ENCODE results near the gene PTGIS. TPM values are rescaled to one million over a fixed set of nuclear protein-coding genes. Genes with fewer than 3 reads are reported as not detected.

The PTGIS gene
- total RNA-seq, 1 experiment from 2014 or later, result 20.0 TPM

GRCh38 chr20:49497398-49497669, 70.6 kb downstream of the PTGIS start:
- Histone ChIP-seq H3K4me1 (ENCODE audit: insufficient read depth, low read length) (no peaks in the 10 kb centered on the region; the same call in 1 of the 2 replicates), H3K23ac (ENCODE audit: insufficient read length, low read depth, low read length) (no peak overlapping the region), H3K4me2 (ENCODE audit: insufficient read depth, insufficient read length, low read length) (no peak overlapping the region), H3K14ac (ENCODE audit: insufficient read depth, low read length) (0 out of 2 replicates have a peak overlapping the region, but pooled peaks have one; percentile 41), H2BK15ac (ENCODE audit: low read depth, low read length) (no peak overlapping the region), H4K8ac (replicated peaks; ENCODE audit: insufficient read length, low read depth, low read length) (no peak overlapping the region), H2BK12ac (ENCODE audit: insufficient read length, low read depth, low read length) (no peak overlapping the region), H3K79me2 (ENCODE audit: insufficient read depth, low read length) (no peaks in the 10 kb centered on the region), H3K9ac (ENCODE audit: extremely low read depth, insufficient read length, low read length) (no peak overlapping the region), H2BK120ac (ENCODE audit: low read depth, low read length, poor library complexity, severe bottlenecking) (no peak overlapping the region), H2AFZ (ENCODE audit: low read length) (no peak overlapping the region), H3K18ac (ENCODE audit: insufficient read length, low read depth, low read length) (no peak overlapping the region), H3T11ph (ENCODE audit: low read length) (no peak overlapping the region), H2BK20ac (ENCODE audit: low read depth, low read length, poor library complexity, severe bottlenecking) (no peak overlapping the region), H3K27ac (ENCODE audit: insufficient read length, low read depth, low read length) (no peak overlapping the region), H2AK5ac (ENCODE audit: insufficient read length, low read length) (no peak overlapping the region), H3K79me1 (ENCODE audit: insufficient read depth, low read depth, low read length, poor library complexity, severe bottlenecking) (no peaks in the 10 kb centered on the region), H2BK5ac (ENCODE audit: insufficient read length, low read length) (no peak overlapping the region), H4K91ac (ENCODE audit: insufficient read length, low read depth, low read length) (no peak overlapping the region), H3K4ac (ENCODE audit: low read depth, low read length) (no peak overlapping the region), H4K5ac (ENCODE audit: insufficient read length, low read depth, low read length) (no peak overlapping the region), H3K23me2 (ENCODE audit: insufficient read length, low read depth, low read length, poor library complexity, severe bottlenecking) (no peaks in the 10 kb centered on the region), H4K20me1 (ENCODE audit: control insufficient read depth, insufficient read depth, insufficient read length) (no peaks in the 10 kb centered on the region), H3K27me3 (ENCODE audit: insufficient read depth, low read length) (no peaks in the 10 kb centered on the region), H3K9me3 (ENCODE audit: control insufficient read depth, low read depth, low read length) (no peaks in the 10 kb centered on the region), H3K56ac (ENCODE audit: insufficient read length, low read depth, low read length) (no peak overlapping the region)
- H3K36me3 Mint-ChIP-seq (ENCODE audit: insufficient read depth in 1 of 3, low read depth in 3 of 3), result peaks cover 0 to 4% (median 0%) of the 10 kb centered on the region in 3 experiments; a peak in 1 of 7 replicates
- peaks cover 0 to 3% of the 10 kb centered on the region in 2 experiments; a peak in 3 of 5 replicates for H3K9me3 Mint-ChIP-seq
- peaks cover 6 to 10% of the 10 kb centered on the region in 2 experiments for H3K4me1 Mint-ChIP-seq
- DNase-seq, result no peak
- WGBS (ENCODE audit: extremely low coverage, insufficient read length, low lambda C conversion rate), result no CpG with 5 or more reads among the region's 1 CpG
- no peak overlapping the region for H3K27ac Mint-ChIP-seq
- TF ChIP-seq CTCF (conservative IDR thresholded peaks at IDR 0.05), result no peak
- peaks cover 3% of the 10 kb centered on the region for H3K27me3 Mint-ChIP-seq (ENCODE audit: low read depth)
- no peak overlapping the region for H3K4me3 Mint-ChIP-seq

Data from H9 (cell line).